DND-41 (cell line): ENCODE data around the gene MAP3K5.
"Not testable (repeated sequence)": the region's sequence is repeated elsewhere in the genome, so short reads cannot be mapped to it uniquely, and the experiment has no call there.

Experiments used
- ATAC-seq: fragments of 200-7000 bp; cut with Tn5 transposase; 3 replicates; pipeline ENCODE4 v1.9.1; 2021; ENCODE audit warnings: low read depth; ENCODE audit not compliant: insufficient read depth
- DNase-seq: peaks from one replicate; pipeline ENCODE4 v3.0.0-alpha.2; 2020
- H2AFZ ChIP-seq: 2 replicates; pipeline ENCODE4 v1.6.0; 2012; ENCODE audit warnings: low read depth, low read length
- H3K27ac ChIP-seq: 2 replicates; pipeline ENCODE4 v1.5.1; 2012; ENCODE audit warnings: low read length, inconsistent platforms
- H3K27me3 ChIP-seq: fragments of 200-600 bp; sonication (generic); 2 replicates; pipeline ENCODE4 v1.6.0; 2012; ENCODE audit warnings: low read length, mild to moderate bottlenecking, inconsistent platforms; ENCODE audit not compliant: insufficient read depth, poor library complexity
- H3K36me3 ChIP-seq: 2 replicates; pipeline ENCODE4 v1.5.1; 2012; ENCODE audit warnings: low read length, inconsistent platforms; ENCODE audit not compliant: insufficient read depth
- H3K4me1 ChIP-seq: 2 replicates; pipeline ENCODE4 v1.5.1; 2012; ENCODE audit warnings: mild to moderate bottlenecking, low read length; ENCODE audit not compliant: insufficient read depth
- H3K4me2 ChIP-seq: 2 replicates; pipeline ENCODE4 v1.6.0; 2012; ENCODE audit warnings: mild to moderate bottlenecking, moderate library complexity, low read length, inconsistent platforms; ENCODE audit not compliant: insufficient read depth
- H3K4me3 ChIP-seq, 2 experiments: fragments of 200-600 bp in 1 of 2; shearing (Covaris generic) in 1 of 2; 2 replicates each; pipeline ENCODE4 v1.5.1; 2012 to 2016; ENCODE audit warnings: inconsistent platforms in 2 of 2, low read length in 2 of 2, mild to moderate bottlenecking in 2 of 2, low read depth in 1 of 2, moderate library complexity in 1 of 2
- H3K79me2 ChIP-seq: 2 replicates; pipeline ENCODE4 v1.6.0; 2012; ENCODE audit warnings: low read length, inconsistent platforms; ENCODE audit not compliant: insufficient read depth
- H3K9ac ChIP-seq: 2 replicates; pipeline ENCODE4 v1.6.0; 2012; ENCODE audit warnings: low read depth, mild to moderate bottlenecking, inconsistent platforms, low read length, moderate library complexity
- H3K9me3 ChIP-seq: 2 replicates; pipeline ENCODE4 v1.5.1; 2012; ENCODE audit warnings: low read length, moderate library complexity, mild to moderate bottlenecking, inconsistent platforms; ENCODE audit not compliant: insufficient read depth, severe bottlenecking
- H4K20me1 ChIP-seq: 2 replicates; pipeline ENCODE4 v1.6.0; 2012; ENCODE audit warnings: low read length; ENCODE audit not compliant: insufficient read depth
- CTCF ChIP-seq: IDR thresholded peaks from 2 replicates; pipeline ENCODE4 v1.5.1; 2012; ENCODE audit warnings: borderline replicate concordance, low read length, moderate library complexity, mild to moderate bottlenecking; ENCODE audit not compliant: poor library complexity, severe bottlenecking; ENCODE audit errors: extremely low read depth
- EZH2 ChIP-seq: IDR thresholded peaks from 3 replicates; pipeline ENCODE4 v1.6.1; 2012; ENCODE audit warnings: borderline replicate concordance, low read depth, mild to moderate bottlenecking, moderate library complexity, low read length, inconsistent platforms; ENCODE audit not compliant: severe bottlenecking

MAP3K5 gene

GRCh38 chr6:136594671-136595070 lies 197.6 kb downstream of the MAP3K5 start:
- Histone ChIP-seq H3K9me3 (no peaks in the 10 kb centered on the region), H3K4me1 (no peaks in the 10 kb centered on the region), H3K27ac (no peak overlapping the region), H3K4me2 (no peak overlapping the region), H3K4me3 (no peak overlapping the region), H3K36me3 (no peaks in the 10 kb centered on the region), H3K27me3 (no peaks in the 10 kb centered on the region), H3K9ac (no peak overlapping the region), H4K20me1 (no peaks in the 10 kb centered on the region), H3K79me2 (no peaks in the 10 kb centered on the region), H2AFZ (no peak overlapping the region)
- no peak for TF ChIP-seq EZH2
- no peak for TF ChIP-seq CTCF
- ATAC-seq (no peak), DNase-seq (no peak)

GRCh38 chr6:136593748-136594490 lies 198.4 kb downstream of the MAP3K5 start:
- no peak overlapping the region for H3K4me2 ChIP-seq
- DNase-seq = no peak
- no peaks in the 10 kb centered on the region for H4K20me1 ChIP-seq
- H3K27ac ChIP-seq = no peak overlapping the region
- H3K4me3 ChIP-seq = no peak overlapping the region
- H3K4me1 ChIP-seq = no peaks in the 10 kb centered on the region
- no peak for TF ChIP-seq EZH2
- TF ChIP-seq CTCF = no peak
- no peaks in the 10 kb centered on the region for H3K36me3 ChIP-seq
- H3K79me2 ChIP-seq = no peaks in the 10 kb centered on the region
- no peaks in the 10 kb centered on the region for H3K27me3 ChIP-seq
- H3K9me3 ChIP-seq = no peaks in the 10 kb centered on the region
- ATAC-seq = peak; percentile 82
- H3K9ac ChIP-seq = no peak overlapping the region
- no peak overlapping the region for H2AFZ ChIP-seq

DNA sequence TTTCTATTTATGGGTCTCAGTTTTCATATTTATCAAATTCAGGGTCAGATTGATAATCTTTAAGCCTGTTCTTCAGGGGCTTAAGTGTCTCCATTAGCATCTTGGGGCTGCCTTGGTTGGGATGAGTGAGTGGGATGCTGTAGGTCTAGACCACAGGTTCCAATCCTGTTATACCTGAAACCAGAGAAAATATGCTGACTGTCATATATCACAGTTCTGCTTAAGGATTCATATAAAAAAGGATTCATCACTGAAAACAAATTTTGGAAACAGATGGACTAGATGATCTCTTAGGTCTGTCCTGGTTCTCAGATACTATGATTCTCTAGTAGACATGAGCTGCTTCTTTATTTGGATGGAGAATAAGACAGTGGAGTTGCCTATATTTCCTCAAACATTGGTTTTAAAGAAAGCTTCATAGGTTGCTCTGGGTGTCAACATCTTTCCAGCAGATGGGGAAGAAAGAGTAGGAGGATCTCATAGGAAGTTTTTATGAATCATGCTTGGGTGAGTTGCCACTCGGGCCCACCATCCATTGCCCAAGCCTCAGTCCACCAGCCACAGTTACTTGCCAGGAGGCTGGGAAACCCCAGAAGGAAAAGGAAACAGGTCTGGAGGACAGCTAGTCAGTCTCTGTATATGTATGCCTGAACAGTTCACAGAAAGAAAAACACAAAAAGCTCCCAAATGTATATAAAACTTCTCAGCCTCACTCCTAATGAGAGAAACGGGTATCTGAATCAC lies 199.2 kb downstream of the MAP3K5 start:
- Histone ChIP-seq H2AFZ (no peak overlapping the region), H3K4me1 (no peaks in the 10 kb centered on the region), H3K36me3 (no peaks in the 10 kb centered on the region), H4K20me1 (no peaks in the 10 kb centered on the region), H3K9me3 (no peaks in the 10 kb centered on the region), H3K9ac (no peak overlapping the region), H3K4me3 (no peak overlapping the region), H3K79me2 (no peaks in the 10 kb centered on the region), H3K27ac (no peak overlapping the region), H3K27me3 (no peaks in the 10 kb centered on the region), H3K4me2 (no peak overlapping the region)
- DNase-seq = no peak
- ATAC-seq = no peak
- no peak for TF ChIP-seq EZH2

DNA sequence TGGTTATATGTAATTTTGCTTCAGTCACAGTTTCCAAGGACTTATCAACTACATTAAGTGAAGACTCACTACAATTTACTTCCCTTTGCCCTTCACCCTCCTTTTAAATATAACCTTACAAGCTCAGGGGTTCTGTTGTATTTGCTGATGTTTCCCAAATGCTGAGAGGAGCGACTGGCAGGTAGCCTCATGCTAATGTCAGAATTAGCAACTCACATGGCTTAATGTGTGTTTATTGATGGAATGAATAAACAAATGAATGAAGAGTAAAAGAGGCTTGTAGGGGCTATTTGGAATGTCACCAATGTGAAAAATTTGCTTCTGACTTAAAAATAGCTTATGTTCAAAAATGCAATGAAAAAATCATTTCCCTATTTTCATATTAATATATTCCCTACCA lies 200.7 kb downstream of the MAP3K5 start:
- no peak overlapping the region for H3K27ac ChIP-seq
- no peaks in the 10 kb centered on the region for H3K36me3 ChIP-seq
- TF ChIP-seq EZH2 (no peak), CTCF (no peak)
- no peak for DNase-seq
- no peak for ATAC-seq
- no peaks in the 10 kb centered on the region for H3K27me3 ChIP-seq
- no peak overlapping the region for H2AFZ ChIP-seq
- H3K9me3 ChIP-seq = no peaks in the 10 kb centered on the region
- H3K4me3 ChIP-seq = no peak overlapping the region
- H3K79me2 ChIP-seq = no peaks in the 10 kb centered on the region
- no peak overlapping the region for H3K4me2 ChIP-seq
- no peak overlapping the region for H3K9ac ChIP-seq
- H3K4me1 ChIP-seq = no peaks in the 10 kb centered on the region
- no peaks in the 10 kb centered on the region for H4K20me1 ChIP-seq

GRCh38 chr6:136590846-136591245 lies 201.4 kb downstream of the MAP3K5 start:
- H3K36me3 ChIP-seq, DNase-seq, H3K4me1 ChIP-seq, ATAC-seq, H3K4me3 ChIP-seq, H3K79me2 ChIP-seq, H3K4me2 ChIP-seq, H2AFZ ChIP-seq, H3K27me3 ChIP-seq, H3K27ac ChIP-seq, H4K20me1 ChIP-seq, H3K9me3 ChIP-seq, H3K9ac ChIP-seq: not testable (repeated sequence)
